Right lobe of liver (tissue), 6 donors: ENCODE measurements around the gene CSTF1. TPM values are rescaled to one million over a fixed set of nuclear protein-coding genes. Genes with fewer than 3 reads are reported as not detected.

Experiments used
- ATAC-seq, 4 donors: fragments of 200-7000 bp; cut with Tn5 transposase; one replicate each; pipeline ENCODE4 v1.9.1; 2020; ENCODE audit warnings: mild to moderate bottlenecking in 4 of 4, moderate library complexity in 4 of 4
- DNase-seq, 3 donors: peaks; one replicate each; pipeline ENCODE4 v3.0.0-alpha.2; 2020
- H3K27ac ChIP-seq, 3 donors: fragments of 200-600 bp; one replicate each; pipeline ENCODE4 v1.8.0; 2022
- H3K27me3 ChIP-seq, 2 donors: fragments of 200-600 bp; one replicate each; pipeline ENCODE4 v1.8.0; 2022
- H3K36me3 ChIP-seq, 4 donors: fragments of 200-600 bp; sonication (generic) in 1 of 4; one replicate each; pipeline versions ENCODE4 v1.5.1 to v1.8.0; 2017 to 2022; ENCODE audit warnings: control low read depth in 1 of 4
- H3K4me1 ChIP-seq, 4 donors: fragments of 200-600 bp; sonication (generic) in 1 of 4; one replicate each; pipeline versions ENCODE4 v1.5.1 to v1.8.0; 2017 to 2022; ENCODE audit warnings: control low read depth in 1 of 4
- H3K4me3 ChIP-seq, 3 donors: fragments of 200-600 bp; one replicate each; pipeline ENCODE4 v1.8.0; 2022
- H3K9me3 ChIP-seq, 4 donors: fragments of 200-600 bp; sonication (generic) in 1 of 4; one replicate each; pipeline versions ENCODE4 v1.5.1 to v1.8.0; 2017 to 2022; ENCODE audit warnings: control low read depth in 1 of 4
- CTCF ChIP-seq, 4 donors: fragments of 200-600 bp in 3 of 4; fragments of 450-650 bp in 1 of 4; IDR thresholded peaks; one replicate each; pipeline versions ENCODE4 v1.5.1 to v1.8.0; 2016 to 2022; ENCODE audit warnings: antibody characterized with exemption in 4 of 4, mild to moderate bottlenecking in 2 of 4
- POLR2A ChIP-seq: fragments of 450-650 bp; IDR thresholded peaks from one replicate; pipeline ENCODE4 v1.6.1; 2017; ENCODE audit warnings: antibody characterized with exemption, mild to moderate bottlenecking
- WGBS: methylation state at CpG from one replicate; pipeline ENCODE4 v1.1.6; 2018; ENCODE audit warnings: low coverage, low lambda C conversion rate; ENCODE audit not compliant: insufficient coverage; ENCODE audit errors: missing lambda C conversion rate; 5-methylcytosine and 5-hydroxymethylcytosine counted together
- intact Hi-C, 2 donors: fragments of 100-400 bp; cut with DNase I; formaldehyde crosslinking; loops; one replicate each; pipeline versions ENCODE4 v1.11.2 to v1.14.1; 2022
- total RNA-seq, 6 experiments: library from RNA; depleted of rRNA in 2 of 6; stranded (reverse); fragments of >200 nt in 2 of 6; fragmentation: NEBNext Ultra II Directional in 3 of 6; extraction: Animal tissue kit (Norgen Biotek cat#: 25700) in 3 of 6; gene quantifications; one replicate each; pipeline versions ENCODE4 v1.1.0 to v1.2.4, GENCODE V29; 2016 to 2023
- donor health status: DM: no; HTN: yes; CAD: no.
- donor health status: DM: no; HTN: no; CAD: no.
- donor health status: DM: no; HTN: no; CAD: no.
- donor health status: DM: no; HTN: yes; CAD: no.
- donor health status: DM: no; HTN: yes; CAD: no.

CSTF1 gene
- total RNA-seq, 6 experiments from 2014 or later = 14.9 to 27.2 (median 16.6) TPM

GRCh38 chr20:56445130-56445529 is 52.7 kb downstream of the CSTF1 start:
- Histone ChIP-seq H3K27me3 (no peaks in the 10 kb centered on the region), H3K27ac (no peak overlapping the region), H3K4me3 (no peak overlapping the region), H3K4me1 (no peaks in the 10 kb centered on the region), H3K9me3 (no peaks in the 10 kb centered on the region), H3K36me3 (no peaks in the 10 kb centered on the region)
- TF ChIP-seq POLR2A (no peak), CTCF (IDR thresholded peaks at IDR 0.05) (no peak)
- ATAC-seq (no peak), DNase-seq (no peak)
- intact Hi-C loops = no loop called here
- WGBS = 67% methylated on average over 2 of the region's 3 CpGs

- Histone ChIP-seq H3K4me1 (no peaks in the 10 kb centered on the region), H3K9me3 (no peaks in the 10 kb centered on the region), H3K4me3 (no peak overlapping the region), H3K36me3 (no peaks in the 10 kb centered on the region), H3K27me3 (no peaks in the 10 kb centered on the region), H3K27ac (no peak overlapping the region)
- TF ChIP-seq CTCF (IDR thresholded peaks at IDR 0.05) (no peak), POLR2A (no peak)
- intact Hi-C loops = no loop called here
- 88% methylated on average over 3 of the region's 16 CpGs for WGBS
- DNase-seq (no peak), ATAC-seq (no peak)
Observed at GRCh38 chr20:56445540-56445939, 53.1 kb downstream of the CSTF1 start.

GRCh38 chr20:56447227-56447626 is 54.8 kb downstream of the CSTF1 start:
- TF ChIP-seq POLR2A (no peak), CTCF (IDR thresholded peaks at IDR 0.05) (no peak)
- H3K36me3 ChIP-seq = no peaks in the 10 kb centered on the region
- intact Hi-C loops = no loop called here
- DNase-seq (no peak), ATAC-seq (no peak)
- no peaks in the 10 kb centered on the region for H3K27me3 ChIP-seq
- no peak overlapping the region for H3K4me3 ChIP-seq
- H3K9me3 ChIP-seq = no peaks in the 10 kb centered on the region
- H3K4me1 ChIP-seq = no peaks in the 10 kb centered on the region
- H3K27ac ChIP-seq = no peak overlapping the region

GRCh38 chr20:56449459-56449858 is 57.0 kb downstream of the CSTF1 start:
- Histone ChIP-seq H3K36me3 (no peaks in the 10 kb centered on the region), H3K4me3 (no peak overlapping the region), H3K9me3 (no peaks in the 10 kb centered on the region), H3K27me3 (no peaks in the 10 kb centered on the region), H3K4me1 (no peaks in the 10 kb centered on the region), H3K27ac (no peak overlapping the region)
- intact Hi-C loops = no loop called here
- no peak for ATAC-seq
- DNase-seq = no peak
- TF ChIP-seq POLR2A = no peak
- TF ChIP-seq CTCF (IDR thresholded peaks at IDR 0.05) = no peak
- whole genome bisulfite sequencing = 95% methylated on average over 5 of the region's 5 CpGs
